ENCODE results near the gene MAFG. TPM values are rescaled to one million over a fixed set of nuclear protein-coding genes. Genes with fewer than 3 reads are reported as not detected.
A peak's percentile ranks its signal among the peaks of the same experiment; 100 is the strongest.

Gene MAFG
- total and polyA plus RNA-seq, 2 of the 13 experiments (the other 11 are each of a cell fraction or from before 2014, with no cell fraction given): 14.5 to 20.0 TPM

GRCh38 chr17:81902023-81902652 lies 25.4 kb downstream of the MAFG start, which contains the start of gene NPB (continued):
- TF ChIP-seq, protein P1, sequence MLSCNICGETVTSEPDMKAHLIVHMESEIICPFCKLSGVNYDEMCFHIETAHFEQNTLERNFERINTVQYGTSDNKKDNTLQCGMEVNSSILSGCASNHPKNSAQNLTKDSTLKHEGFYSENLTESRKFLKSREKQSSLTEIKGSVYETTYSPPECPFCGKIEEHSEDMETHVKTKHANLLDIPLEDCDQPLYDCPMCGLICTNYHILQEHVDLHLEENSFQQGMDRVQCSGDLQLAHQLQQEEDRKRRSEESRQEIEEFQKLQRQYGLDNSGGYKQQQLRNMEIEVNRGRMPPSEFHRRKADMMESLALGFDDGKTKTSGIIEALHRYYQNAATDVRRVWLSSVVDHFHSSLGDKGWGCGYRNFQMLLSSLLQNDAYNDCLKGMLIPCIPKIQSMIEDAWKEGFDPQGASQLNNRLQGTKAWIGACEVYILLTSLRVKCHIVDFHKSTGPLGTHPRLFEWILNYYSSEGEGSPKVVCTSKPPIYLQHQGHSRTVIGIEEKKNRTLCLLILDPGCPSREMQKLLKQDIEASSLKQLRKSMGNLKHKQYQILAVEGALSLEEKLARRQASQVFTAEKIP (CRISPR knock-in tag; IDR thresholded peaks at IDR 0.05; ENCODE audit: borderline replicate concordance): no peak
- TF ChIP-seq ZNF234 (CRISPR knock-in tag; conservative IDR thresholded peaks at IDR 0.05): no peak
- peak; percentile 45; the same call in 1 of the 2 replicates for TF ChIP-seq ISL2 (CRISPR knock-in tag; IDR thresholded peaks at IDR 0.05)
- TF ChIP-seq, protein P2, sequence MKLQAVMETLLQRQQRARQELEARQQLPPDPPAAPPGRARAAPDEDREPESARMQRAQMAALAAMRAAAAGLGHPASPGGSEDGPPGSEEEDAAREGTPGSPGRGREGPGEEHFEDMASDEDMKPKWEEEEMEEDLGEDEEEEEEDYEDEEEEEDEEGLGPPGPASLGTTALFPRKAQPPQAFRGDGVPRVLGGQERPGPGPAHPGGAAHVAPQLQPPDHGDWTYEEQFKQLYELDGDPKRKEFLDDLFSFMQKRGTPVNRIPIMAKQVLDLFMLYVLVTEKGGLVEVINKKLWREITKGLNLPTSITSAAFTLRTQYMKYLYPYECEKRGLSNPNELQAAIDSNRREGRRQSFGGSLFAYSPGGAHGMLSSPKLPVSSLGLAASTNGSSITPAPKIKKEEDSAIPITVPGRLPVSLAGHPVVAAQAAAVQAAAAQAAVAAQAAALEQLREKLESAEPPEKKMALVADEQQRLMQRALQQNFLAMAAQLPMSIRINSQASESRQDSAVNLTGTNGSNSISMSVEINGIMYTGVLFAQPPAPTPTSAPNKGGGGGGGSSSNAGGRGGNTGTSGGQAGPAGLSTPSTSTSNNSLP (IDR thresholded peaks at IDR 0.05; ENCODE audit: low read depth, low read length): no peak
- peak; percentile 39; the same call in 1 of the 2 replicates for TF ChIP-seq JUND (CRISPR knock-in tag; IDR thresholded peaks at IDR 0.05)

DNA sequence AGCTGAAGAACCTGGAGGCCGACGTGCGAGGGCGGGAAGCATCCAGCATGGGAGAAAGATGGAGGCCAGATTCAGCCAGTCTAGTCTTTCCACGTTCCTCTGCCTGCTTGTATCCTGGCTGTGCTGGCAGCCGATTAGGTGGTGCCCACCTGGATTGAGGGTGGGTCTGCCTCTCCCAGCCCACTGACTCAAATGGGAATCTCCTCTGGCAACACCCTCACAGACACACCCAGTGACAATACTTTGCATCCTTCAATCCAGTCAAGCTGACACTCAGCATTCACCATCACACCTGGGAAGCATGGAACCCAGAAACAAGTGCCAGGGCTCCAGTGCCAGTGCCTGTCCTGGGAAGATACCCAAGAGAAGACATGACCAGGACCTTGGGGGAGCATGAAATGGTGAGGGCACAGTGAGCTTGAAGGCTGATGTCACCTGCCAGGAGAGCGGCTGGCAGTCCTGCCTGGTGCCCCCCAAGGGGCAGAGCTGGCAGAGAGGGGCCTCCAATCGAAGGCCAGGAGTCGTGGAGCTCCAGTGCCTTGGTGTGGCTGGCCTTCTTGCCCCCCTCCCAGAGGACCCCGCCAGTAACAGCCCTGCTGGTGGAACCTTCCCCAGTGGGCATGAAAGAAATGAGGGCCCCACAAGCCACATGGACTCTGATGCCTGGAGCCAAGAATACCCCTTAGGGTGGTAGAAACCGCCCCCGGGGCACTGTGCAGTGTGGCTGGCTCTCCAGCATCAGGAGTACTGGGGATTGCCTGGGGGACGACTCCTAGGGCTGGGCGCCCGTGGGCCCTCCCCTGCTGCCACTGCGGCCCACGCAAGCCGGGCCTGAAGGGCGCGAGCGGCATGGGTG lies 26.1 kb downstream of the MAFG start:
- ATAC-seq (peak; percentile 5), DNase-seq (ENCODE audit: low spot score) (no peak), FAIRE-seq (peak; percentile 32)
- H3K4me3 ChIP-seq (replicated peaks in 1 of 3; ENCODE audit: insufficient read depth in 1 of 3, low read depth in 2 of 3, low read length in 3 of 3): peak overlapping the region; percentile 17 to 65 (median 35); a peak in 4 of 6 replicates
- H2AFZ ChIP-seq (ENCODE audit: low read length): no peak overlapping the region
- peak overlapping the region; percentile 35; the same call in 1 of the 2 replicates for H3K9ac ChIP-seq (ENCODE audit: insufficient read depth, low read depth, low read length)
- 72% methylated on average over 13 of the region's 21 CpGs for WGBS (ENCODE audit: low lambda C conversion rate)
- peak overlapping the region; percentile 68 for H3K4me2 ChIP-seq (ENCODE audit: low read depth, low read length)
- in situ Hi-C loops (cut with HindIII; ENCODE audit: extremely low pct_ligation_motif_present, low pct_unique_long_range_greater_than_20kb) (no loop called here), intact Hi-C loops (cut with micrococcal nuclease; ENCODE audit: unreplicated experiment) (no loop called here)
- BruUV-seq (replicated peaks): no TSS peak
- H3K79me2 ChIP-seq (ENCODE audit: insufficient read depth, low read length): no peaks in the 10 kb centered on the region
- H3K27ac ChIP-seq (ENCODE audit: extremely low read length, insufficient read depth, low read length): no peak overlapping the region
- H3K27me3 ChIP-seq (ENCODE audit: control insufficient read depth in 1 of 2, insufficient read depth in 2 of 2, low read length in 2 of 2): no peaks in the 10 kb centered on the region
- H4K20me1 ChIP-seq (ENCODE audit: insufficient read depth, low read length): peaks cover 5% of the 10 kb centered on the region; the same call in 1 of the 2 replicates
- no peaks in the 10 kb centered on the region for H3K9me3 ChIP-seq (ENCODE audit: low read length)
- CTCF ChIA-PET (ENCODE audit: low intra/inter-chr PET ratio, low total read pairs): no interaction called here
- peaks cover 31 to 55% of the 10 kb centered on the region in 2 experiments for H3K36me3 ChIP-seq (replicated peaks in 1 of 2; ENCODE audit: control insufficient read depth in 1 of 2, insufficient read depth in 2 of 2, low read length in 2 of 2)
- POLR2A ChIA-PET: interaction anchor here (0.6 to 2.9 kb wide), 9 partner anchors 9 to 120 kb away, joined by 3 to 16 read pairs (median 6); partner anchors contain the start of genes ALYREF, ANAPC11, CENPX and LRRC45
- H3K4me1 ChIP-seq (ENCODE audit: insufficient read depth, low read length): peaks cover 16% of the 10 kb centered on the region
- TF ChIP-seq, protein P3, sequence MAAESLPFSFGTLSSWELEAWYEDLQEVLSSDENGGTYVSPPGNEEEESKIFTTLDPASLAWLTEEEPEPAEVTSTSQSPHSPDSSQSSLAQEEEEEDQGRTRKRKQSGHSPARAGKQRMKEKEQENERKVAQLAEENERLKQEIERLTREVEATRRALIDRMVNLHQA (CRISPR knock-in tag; IDR thresholded peaks at IDR 0.05): no peak
- no peak for TF ChIP-seq FOXO1 (CRISPR knock-in tag; IDR thresholded peaks at IDR 0.05)

Measured in HepG2 (cell line).